Central memory CD4-positive, alpha-beta T cell (primary cell): ENCODE results near the gene PDHX.
"Not testable (repeated sequence)": the region's sequence is repeated elsewhere in the genome, so short reads cannot be mapped to it uniquely, and the experiment has no call there.

Source experiments
- DNase-seq: peaks from one replicate; pipeline ENCODE4 v3.0.0; 2022

PDHX gene

DNA sequence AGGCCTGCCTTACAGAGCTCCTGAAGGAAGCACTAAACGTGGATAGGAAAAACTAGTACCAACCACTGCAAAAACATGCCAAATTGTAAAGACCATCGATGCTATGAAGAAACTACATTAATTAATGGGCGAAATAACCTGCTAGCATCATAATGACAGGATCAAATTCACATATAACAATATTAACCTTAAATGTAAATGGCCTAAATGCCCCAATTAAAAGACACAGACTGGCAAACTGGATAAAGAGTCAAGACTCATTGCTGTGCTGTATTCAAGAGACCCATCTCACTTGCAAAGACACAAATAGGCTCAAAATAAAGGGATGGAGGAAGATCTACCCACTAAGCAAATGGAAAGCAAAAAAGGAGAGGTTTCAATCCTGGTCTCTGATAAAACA lies 107.5 kb downstream of the PDHX start:
- not testable (repeated sequence) for DNase-seq

DNA sequence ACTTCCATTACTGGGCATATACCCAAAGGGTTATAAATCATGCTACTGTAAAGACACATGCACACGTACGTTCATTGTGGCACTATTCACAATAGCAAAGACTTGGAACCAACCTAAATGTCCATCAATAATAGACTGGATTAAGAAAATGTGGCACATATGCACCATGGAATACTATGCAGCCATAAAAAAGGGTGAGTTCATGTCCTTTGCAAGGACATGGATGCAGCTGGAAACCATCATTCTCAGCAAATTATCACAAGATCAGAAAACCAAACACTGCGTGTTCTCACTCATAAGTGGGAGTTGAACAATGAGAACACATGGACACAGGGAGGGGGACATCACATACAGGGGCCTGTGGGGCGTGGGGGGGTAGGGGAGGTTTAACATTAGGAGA lies 111.6 kb downstream of the PDHX start:
- not testable (repeated sequence) for DNase-seq

DNA sequence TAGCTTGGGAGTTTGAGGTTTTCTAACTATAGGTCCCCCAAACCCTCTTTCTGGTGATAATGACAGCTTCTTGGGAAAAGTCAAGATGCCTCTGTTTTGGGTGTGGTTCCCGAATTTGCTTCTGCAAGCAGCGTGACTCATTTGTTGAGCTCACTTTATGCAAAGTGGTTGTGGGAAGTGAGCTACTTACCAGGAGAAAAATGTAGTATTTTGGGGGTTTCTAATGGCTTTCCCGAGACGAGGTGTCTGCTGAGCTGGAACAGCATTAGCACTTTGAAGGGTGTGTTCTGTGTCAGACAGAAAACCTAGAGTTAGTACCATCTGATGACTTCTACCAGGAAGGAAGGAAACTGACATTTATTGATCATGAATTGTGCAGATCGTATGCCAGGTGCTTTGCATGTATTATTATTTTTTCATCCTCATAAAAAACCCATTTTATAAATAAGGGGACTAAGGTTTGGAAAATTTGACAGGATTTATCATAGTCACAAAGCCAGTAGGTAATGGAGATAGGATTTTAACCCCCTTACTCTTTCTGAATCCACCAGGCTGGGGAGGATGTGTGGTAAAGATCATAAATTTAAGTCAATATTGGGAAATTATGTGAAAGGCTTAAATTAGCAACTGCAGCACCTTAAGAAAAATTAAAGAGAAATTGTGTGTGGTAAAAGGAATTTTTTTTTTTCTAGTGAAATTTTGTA lies 113.7 kb downstream of the PDHX start:
- DNase-seq, result no peak

DNA sequence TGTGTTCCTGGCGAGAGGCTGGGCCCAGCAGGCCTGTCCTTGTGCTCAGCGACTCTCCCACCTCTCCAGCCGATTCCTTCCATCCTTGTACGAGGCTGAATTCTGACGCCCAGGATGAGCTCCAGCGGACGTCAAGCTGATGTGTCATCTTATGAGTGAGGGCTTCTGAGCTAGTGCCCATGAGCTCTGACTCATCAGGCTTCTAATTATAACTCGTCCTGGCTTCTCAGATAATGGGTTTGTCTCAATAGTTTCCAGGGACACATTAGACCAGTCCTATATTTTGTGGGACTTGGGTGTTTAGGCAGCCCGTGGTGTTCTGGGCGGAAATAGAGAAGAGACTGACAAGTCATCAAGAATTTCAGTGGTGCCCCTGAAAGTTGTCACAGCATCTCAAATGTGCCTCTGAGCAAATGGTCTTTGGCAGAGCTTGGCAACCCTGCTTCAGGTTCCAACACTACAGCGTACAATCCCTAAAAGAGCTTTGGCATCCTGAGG lies 114.3 kb downstream of the PDHX start:
- no peak for DNase-seq

DNA sequence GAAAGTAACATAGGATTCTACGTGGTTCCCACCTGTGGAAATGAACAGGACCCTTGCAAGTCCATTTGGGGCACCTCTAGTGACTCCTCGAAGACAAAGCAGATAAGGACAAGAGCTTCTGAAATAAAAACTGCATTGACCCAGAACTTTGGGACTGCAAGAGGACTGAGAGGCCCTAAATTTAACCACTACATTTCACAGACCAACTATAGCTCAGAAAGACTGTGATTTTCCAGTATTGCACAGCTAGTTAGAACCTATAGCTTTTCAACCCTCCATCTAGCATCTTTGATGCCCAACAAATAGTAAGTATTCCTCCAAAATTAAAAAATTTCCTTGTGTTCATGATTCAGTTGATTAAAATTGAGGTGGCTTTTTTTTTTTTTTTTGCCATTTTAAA lies 114.9 kb downstream of the PDHX start:
- DNase-seq, result no peak

DNA sequence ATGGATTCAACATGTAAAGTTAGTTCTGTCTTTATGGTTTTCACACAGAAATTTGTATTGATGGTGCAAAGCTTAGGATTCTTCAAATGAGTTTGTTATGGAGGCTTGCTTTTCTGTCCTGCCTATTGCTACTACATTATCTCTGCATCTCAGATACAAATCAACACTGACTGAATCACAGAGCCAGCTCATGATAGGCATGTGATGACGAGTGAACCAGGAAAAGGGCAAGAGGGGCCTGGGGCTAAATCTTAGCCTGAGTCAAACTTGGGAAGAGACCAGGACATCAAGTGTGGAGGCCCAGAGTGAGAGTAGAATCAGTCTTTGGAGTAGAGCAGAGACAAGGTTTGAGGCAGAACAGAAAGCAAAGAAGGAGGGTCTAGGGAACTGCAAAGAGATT lies 115.4 kb downstream of the PDHX start:
- no peak for DNase-seq

DNA sequence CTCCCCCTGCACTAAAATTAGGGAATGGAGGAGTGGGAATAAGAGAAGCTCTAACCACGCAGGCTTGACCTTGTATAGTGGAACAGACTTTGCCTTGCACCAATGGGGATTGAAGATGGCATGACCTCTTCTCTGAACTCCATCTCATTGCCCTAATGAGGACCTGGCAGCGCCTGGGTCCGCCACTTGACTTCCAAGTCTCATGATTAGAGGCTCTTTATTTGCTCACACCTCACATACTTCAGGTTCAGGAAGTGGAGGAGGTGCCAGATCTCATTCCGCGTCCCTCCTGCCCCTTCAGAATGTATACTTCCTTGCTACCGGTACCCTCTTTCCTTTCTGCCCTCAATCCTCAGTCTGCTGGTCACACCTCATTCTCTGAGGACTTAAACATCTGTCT lies 116.6 kb downstream of the PDHX start:
- DNase-seq, result no peak

DNA sequence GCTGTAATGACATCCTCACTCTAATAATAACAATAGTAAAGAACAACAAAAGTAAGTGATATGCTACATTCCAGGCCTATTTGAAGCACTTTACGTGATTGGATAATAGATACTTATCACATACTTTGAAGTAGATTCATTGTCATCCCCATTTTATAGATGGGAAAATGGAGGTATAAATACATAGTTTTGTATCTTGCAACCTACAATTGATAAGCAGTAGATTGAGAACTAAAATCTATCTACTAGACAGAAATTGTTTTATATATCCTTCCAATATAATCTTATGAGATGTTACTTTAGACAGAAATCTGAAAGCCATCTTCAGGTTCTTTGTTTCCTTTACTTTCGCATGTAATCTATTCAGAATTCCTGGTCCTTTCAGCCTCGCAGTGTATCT lies 118.0 kb downstream of the PDHX start:
- no peak for DNase-seq

DNA sequence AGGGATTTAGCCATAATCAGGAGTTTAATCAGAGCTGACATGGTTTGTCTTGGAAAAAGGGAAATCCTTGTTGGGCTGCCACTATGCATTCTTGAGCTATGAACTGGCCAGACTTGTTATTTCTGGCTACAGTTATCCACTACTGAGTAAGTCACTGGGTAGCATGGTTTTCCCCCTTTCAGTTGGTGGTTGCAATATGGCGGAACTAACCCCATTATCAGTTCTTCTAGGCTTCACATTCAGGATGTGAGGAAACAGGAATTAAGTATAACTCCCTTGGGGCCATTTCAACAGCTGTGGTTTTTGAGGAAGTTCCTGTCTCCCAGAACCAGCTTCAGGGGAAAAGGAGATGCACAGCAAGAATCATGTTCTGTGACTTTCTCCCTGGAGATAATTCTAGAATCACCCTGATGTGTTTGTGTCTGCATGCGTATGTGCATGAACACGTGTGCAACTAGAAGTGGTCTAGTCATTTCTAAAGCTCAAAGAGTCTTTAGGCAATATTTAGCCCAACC lies 119.5 kb downstream of the PDHX start:
- DNase-seq, result no peak

DNA sequence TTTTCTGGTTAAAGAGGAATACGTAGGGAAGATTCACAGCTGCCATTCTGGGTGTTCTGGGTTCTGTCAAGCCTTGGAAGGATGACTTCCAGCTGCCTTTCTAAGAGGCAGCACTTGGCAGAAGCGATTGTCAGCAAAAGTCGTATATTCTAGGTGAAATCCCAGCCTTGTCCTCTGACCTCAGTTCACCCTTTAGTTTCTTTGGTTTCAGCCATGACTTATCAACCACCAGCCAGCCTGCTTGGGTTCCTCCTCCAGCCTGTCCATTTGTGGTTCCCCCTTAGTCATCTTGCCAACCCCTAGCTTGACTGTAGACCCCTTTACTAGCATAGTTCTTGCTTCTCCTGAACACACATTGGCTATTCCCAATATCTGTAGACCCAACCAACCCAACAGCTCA lies 120.2 kb downstream of the PDHX start:
- no peak for DNase-seq

DNA sequence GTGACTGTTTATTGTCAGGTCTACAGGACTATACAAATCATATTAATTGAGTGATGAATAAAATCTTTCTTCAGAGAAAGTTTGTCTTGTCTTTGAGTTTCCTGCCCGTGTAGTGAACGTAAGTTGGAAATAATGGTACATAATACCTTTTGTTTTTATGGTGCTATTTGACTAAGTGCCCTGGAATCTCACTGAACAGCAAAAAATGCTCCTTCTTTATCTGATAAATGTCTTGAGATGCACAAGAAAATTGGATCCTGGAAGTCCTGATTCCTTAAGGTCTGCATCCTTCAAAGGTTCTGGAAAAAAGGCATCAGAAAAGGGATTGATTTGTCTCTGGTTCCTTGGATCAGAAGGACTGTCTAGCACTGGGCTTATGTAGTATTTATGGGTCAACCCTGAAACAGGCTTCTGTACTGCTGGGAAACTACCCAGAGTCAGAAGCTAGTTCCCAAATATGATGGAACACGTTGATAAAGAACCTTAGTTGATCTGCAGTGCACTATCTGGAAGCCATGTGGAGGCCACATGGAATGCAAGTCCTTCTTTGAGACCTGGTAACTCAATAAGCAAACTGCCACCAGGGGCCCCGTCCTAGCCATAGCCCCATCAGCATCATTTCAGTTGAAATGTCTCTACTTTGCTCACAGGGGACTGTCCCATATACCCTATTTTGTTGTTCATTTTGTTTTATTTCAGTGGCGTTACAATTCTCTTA lies 122.0 kb downstream of the PDHX start:
- no peak for DNase-seq

DNA sequence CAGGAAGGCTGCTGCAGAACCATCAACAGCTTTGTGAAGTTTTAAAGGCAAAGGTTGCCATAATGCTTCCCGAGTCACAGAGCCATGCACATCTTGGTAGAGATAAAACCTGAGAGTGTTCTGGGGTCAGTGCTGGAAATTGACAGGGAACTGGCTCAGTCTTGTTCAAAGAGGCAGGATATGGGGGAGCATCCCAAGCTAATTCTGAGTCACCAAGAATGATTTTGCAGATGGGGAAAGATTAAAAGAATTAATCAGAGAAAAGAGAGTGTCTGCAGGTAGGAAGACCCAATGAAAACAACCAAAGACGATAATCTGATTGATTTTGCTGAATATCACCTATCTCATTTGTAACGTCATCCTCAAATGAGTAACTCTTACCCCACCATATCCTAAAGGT lies 122.7 kb downstream of the PDHX start:
- DNase-seq, result no peak

DNA sequence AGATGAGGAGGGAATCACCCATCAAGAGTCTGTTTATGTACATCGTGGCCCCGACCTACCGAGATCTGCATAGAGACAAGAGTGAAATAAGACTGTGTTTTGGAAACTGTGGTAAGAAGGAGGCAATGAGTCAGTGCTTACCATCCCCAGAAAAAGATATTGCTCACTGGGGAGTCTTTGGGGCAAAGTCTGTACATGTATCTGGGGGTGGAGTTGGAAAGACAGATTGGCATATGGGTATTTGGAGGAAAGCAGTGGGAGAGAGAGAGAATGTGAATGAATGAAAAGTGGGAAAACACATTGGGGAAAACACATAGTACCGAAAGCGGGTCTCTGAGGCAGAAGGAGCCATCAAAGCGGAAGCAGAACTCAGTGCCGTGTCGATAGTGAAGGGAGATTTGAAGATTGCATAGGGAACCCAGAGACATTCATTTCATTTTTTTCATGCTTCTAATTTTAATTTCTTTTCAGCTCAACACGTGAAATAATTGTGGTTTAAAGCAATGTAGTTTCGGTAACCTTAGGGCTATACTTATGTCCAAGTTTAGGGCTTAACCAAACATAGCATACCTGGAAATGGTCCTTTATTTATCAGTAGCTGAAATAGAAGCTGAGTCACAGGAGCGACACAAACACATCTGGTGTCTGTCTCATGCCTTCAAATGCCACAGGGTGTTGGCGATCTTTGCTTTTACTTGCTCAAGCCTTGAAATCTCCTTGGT lies 124.0 kb downstream of the PDHX start:
- DNase-seq, result peak; percentile 84

DNA sequence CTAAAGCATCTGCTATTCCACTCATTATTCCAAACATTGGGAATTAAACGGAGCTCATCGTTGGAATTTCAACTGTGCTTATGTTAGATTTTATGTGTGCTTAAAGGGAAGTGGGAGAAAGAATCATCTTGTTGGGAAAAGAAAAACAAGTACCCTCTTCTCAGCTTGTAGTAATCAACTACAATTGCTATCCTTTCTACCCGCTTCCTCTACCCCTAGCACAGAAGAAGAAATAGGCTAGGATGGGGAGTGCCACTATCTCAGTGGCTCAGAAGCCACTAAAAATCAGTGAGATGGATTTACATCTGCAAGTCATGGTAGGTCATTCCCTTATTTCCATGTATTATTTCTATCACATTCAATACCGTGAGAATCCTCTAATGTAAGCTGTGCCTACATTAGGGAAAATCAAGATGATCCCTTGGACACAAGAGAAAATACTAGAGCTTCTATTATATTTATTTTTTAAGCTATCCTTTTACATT lies 124.7 kb downstream of the PDHX start:
- no peak for DNase-seq

DNA sequence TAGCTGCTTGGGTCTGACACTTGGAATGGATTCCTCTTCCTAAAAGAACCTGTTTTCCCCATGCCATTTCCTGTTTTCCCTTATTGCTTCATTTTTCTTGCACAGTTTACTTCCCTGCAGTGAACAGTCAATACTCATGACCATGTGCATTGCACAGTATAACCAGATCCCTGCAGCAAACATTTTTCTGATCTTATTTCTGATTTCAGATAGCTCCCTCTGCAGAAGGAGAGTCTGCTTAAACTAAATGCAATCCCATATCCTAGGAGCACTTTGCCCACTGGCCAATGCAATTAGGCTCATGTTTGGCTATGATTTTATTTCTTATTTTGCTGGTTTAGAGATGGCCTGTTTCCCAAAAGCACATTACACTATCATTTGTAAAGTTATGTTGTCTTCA lies 125.8 kb downstream of the PDHX start:
- DNase-seq, result no peak

DNA sequence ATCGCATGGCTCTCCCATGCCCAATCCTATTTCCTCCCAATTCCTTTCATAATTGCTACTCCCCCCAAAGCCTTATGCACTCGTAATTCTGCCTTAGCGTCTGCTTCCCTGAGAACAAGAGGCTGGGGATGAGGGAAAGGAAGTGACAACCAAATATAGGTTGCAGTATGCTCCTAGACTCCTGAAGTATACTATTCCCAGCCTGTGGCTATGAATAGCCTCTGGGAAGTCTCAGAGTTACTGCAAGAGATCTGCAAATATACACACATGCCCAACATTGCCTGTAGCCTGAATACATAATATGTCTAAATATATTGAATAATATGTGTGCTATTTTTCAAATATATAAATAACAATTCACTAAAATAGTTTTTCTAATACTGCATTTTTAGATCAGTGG lies 126.5 kb downstream of the PDHX start:
- DNase-seq, result no peak

DNA sequence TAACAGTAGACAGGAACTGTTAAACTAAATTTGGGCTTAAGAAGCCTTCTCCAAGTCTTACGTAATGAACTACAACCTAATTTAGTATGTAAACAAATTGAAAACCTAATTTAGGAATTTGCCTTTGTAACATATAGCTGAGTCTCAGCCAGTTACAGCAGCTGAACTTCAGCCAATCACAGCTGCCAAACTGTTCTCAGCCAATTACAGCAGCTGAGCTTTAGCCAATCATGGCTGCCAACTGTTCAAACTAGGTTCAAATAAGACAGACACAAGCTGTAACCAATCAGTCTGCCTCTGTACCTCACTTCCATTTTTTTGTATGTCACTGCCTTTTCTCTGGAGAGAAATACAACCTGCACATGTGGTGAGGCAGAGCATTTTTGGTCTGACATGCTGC lies 127.5 kb downstream of the PDHX start:
- DNase-seq, result no peak

DNA sequence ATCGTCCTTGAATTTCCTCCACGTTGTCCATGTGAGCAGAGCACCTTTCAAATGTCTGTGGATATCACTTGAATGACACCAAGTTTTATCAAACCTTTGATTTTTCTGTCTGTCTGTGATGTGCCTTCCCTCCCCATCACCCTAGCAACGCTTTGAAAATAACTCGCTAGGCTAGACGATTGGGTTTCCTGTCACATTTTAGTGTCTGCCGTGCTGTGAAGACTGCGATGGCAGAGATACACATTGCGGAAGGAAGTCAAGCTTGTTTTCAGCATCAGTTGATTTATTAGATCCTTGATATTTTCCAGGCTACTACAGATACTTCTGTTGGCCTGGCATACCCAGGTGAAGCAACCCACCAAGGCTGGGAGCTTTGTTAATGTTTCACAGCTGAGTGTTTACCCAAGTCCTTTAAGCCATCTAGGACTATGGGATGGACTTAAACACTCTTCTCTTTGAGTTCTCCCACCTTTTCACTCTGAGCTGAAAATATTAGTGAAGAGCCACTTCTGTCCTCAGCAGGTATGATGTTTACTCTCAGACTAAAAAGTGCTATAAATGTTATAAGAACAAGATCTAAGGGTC lies 128.9 kb downstream of the PDHX start:
- DNase-seq, result peak; percentile 96
